ENCODE measurements around the gene PCMTD2. TPM values are rescaled to one million over a fixed set of nuclear protein-coding genes. Genes with fewer than 3 reads are reported as not detected.
"Not testable (repeated sequence)": the region's sequence is repeated elsewhere in the genome, so short reads cannot be mapped to it uniquely, and the experiment has no call there.

The PCMTD2 gene
- total RNA-seq, 2 donors from 2014 or later: 26.1 to 33.8 TPM

DNA sequence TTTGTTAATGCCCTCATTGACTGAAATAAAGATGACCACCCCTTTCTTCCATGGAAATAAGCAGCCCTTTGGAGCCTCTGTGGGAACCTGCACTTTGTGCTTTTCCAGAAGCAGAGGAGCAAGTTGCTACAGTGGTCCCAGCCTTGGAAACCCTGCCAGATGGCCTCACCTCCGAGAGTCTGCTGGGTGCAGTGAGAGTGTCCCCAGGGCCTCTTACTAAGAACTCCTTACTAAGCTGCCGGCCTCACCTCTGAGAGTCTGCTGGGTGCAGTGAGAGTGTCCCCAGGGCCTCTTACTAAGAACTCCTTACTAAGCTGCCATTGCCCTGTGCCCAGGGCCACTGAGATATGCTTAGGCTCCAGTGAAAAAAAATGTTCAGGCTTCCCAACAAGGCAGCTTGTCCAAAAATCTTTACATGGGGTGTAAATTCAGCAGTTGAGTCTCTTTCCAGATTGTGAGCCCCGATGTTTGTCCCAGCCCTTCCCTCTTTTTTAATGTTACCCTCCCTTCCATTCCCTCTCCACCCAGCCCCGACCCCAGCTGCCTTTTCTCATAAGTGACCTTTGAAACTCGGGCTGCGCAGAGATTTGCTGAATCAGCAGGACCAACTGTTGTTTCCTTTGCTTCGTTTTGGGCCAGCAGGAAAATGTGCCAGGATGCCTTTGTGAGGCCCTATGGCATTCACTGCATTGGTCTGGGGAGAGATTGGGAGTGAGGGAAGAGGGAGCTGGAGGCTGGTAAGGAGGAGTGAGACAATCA, 66.7 kb downstream of the PCMTD2 start:
- DNase-seq; intact Hi-C loops (cut with DNase I, micrococcal nuclease); ATAC-seq: not testable (repeated sequence)

Other genes with a start within 250 kb of the PCMTD2 start
- gene C20orf204, start 219.6 kb upstream of the PCMTD2 start, total RNA-seq: 1 to 10 TPM in 1 of 2 donors, under 1 TPM in 1; 0.67 to 1.7 TPM
- 1 to 10 TPM; 8.9 to 9.1 TPM for gene SOX18, start 206.1 kb upstream of the PCMTD2 start, total RNA-seq
- gene TCEA2, start 192.6 kb upstream of the PCMTD2 start, total RNA-seq: 1 to 10 TPM; 7.9 to 9.9 TPM
- 1 to 10 TPM; 3.4 to 5.9 TPM for gene RGS19, start 176.2 kb upstream of the PCMTD2 start, total RNA-seq
- under 1 TPM; 0.15 to 0.17 TPM for gene OPRL1, start 175.7 kb upstream of the PCMTD2 start, total RNA-seq
- gene LKAAEAR1, start 171.3 kb upstream of the PCMTD2 start, total RNA-seq: not detected
- not detected for gene NPBWR2, start 148.2 kb upstream of the PCMTD2 start, total RNA-seq
- under 1 TPM; 0.06 to 0.11 TPM for gene MYT1, start 91.3 kb upstream of the PCMTD2 start, total RNA-seq